HFFc6 (cell line): ENCODE measurements around the gene LRFN2. TPM values are rescaled to one million over a fixed set of nuclear protein-coding genes. Genes with fewer than 3 reads are reported as not detected.

ENCODE experiments used
- DNase-seq: peaks from one replicate; pipeline ENCODE4 v3.0.0-alpha.2; 2018
- H3K27ac Mint-ChIP-seq: 2 replicates; pipeline ENCODE4 v1.8.0; 2020; ENCODE audit warnings: mild to moderate bottlenecking, mixed read lengths
- H3K27me3 Mint-ChIP-seq: 2 replicates; pipeline ENCODE4 v1.8.0; 2021; ENCODE audit warnings: mild to moderate bottlenecking, moderate library complexity, mixed read lengths; ENCODE audit not compliant: insufficient read depth
- H3K36me3 Mint-ChIP-seq: 2 replicates; pipeline ENCODE4 v1.8.0; 2021; ENCODE audit warnings: low read depth, mixed read lengths
- H3K4me1 Mint-ChIP-seq: 2 replicates; pipeline ENCODE4 v1.8.0; 2020; ENCODE audit warnings: low read depth, mixed read lengths
- H3K4me3 Mint-ChIP-seq: 2 replicates; pipeline ENCODE4 v1.8.0; 2020; ENCODE audit warnings: mild to moderate bottlenecking, moderate library complexity, mixed read lengths
- H3K9me3 Mint-ChIP-seq: 2 replicates; pipeline ENCODE4 v1.8.0; 2020; ENCODE audit warnings: mild to moderate bottlenecking, mixed read lengths
- CTCF ChIP-seq: fragments of 200-600 bp; sonication (generic); IDR thresholded peaks from 2 replicates; pipeline ENCODE4 v1.5.0; 2021; ENCODE audit warnings: antibody characterized with exemption, mild to moderate bottlenecking
- total RNA-seq, 6 experiments: library from RNA; stranded (reverse); fragmentation: NEBNext Ultra II Directional; extraction: Animal tissue kit (Norgen Biotek cat#: 25700); gene quantifications; 2 replicates in 1 of 6; 3 replicates in 5 of 6; pipeline ENCODE4 v1.2.3, GENCODE V29; 2021

The LRFN2 gene
- total RNA-seq, 6 experiments from 2014 or later = not detected

GRCh38 chr6:40584741-40585140, 2.4 kb downstream of the LRFN2 start:
- DNase-seq = no peak
- Mint-ChIP-seq H3K27ac (no peak overlapping the region), H3K9me3 (no peaks in the 10 kb centered on the region), H3K4me1 (no peaks in the 10 kb centered on the region), H3K27me3 (peaks cover 22% of the 10 kb centered on the region), H3K4me3 (no peak overlapping the region), H3K36me3 (no peaks in the 10 kb centered on the region)
- TF ChIP-seq CTCF = no peak

- TF ChIP-seq CTCF = no peak
- DNase-seq = no peak
- Mint-ChIP-seq H3K4me3 (no peak overlapping the region), H3K27me3 (peaks cover 20% of the 10 kb centered on the region), H3K27ac (no peak overlapping the region), H3K36me3 (no peaks in the 10 kb centered on the region), H3K9me3 (no peaks in the 10 kb centered on the region), H3K4me1 (no peaks in the 10 kb centered on the region)
These were observed 3.5 kb downstream of the LRFN2 start for GRCh38 chr6:40583709-40584108.

GRCh38 chr6:40582892-40583291, 4.3 kb downstream of the LRFN2 start:
- no peak for DNase-seq
- Mint-ChIP-seq H3K27ac (no peak overlapping the region), H3K27me3 (peaks cover 16% of the 10 kb centered on the region), H3K36me3 (no peaks in the 10 kb centered on the region), H3K9me3 (no peaks in the 10 kb centered on the region), H3K4me1 (no peaks in the 10 kb centered on the region), H3K4me3 (no peak overlapping the region)
- TF ChIP-seq CTCF = peak; percentile 15; the same call in 1 of the 2 replicates

GRCh38 chr6:40579101-40579500, 8.1 kb downstream of the LRFN2 start:
- peaks cover 2% of the 10 kb centered on the region; the same call in 1 of the 2 replicates for H3K27me3 Mint-ChIP-seq
- no peaks in the 10 kb centered on the region for H3K4me1 Mint-ChIP-seq
- H3K36me3 Mint-ChIP-seq = no peaks in the 10 kb centered on the region
- no peak overlapping the region for H3K27ac Mint-ChIP-seq
- H3K4me3 Mint-ChIP-seq = no peak overlapping the region
- no peak for DNase-seq
- TF ChIP-seq CTCF = no peak
- H3K9me3 Mint-ChIP-seq = no peaks in the 10 kb centered on the region

GRCh38 chr6:40577672-40578071, 9.5 kb downstream of the LRFN2 start:
- H3K4me3 Mint-ChIP-seq = no peak overlapping the region
- DNase-seq = no peak
- H3K27me3 Mint-ChIP-seq = no peaks in the 10 kb centered on the region; the same call in 1 of the 2 replicates
- H3K27ac Mint-ChIP-seq = no peak overlapping the region
- no peaks in the 10 kb centered on the region for H3K9me3 Mint-ChIP-seq
- no peaks in the 10 kb centered on the region for H3K36me3 Mint-ChIP-seq
- peak; percentile 52 for TF ChIP-seq CTCF
- H3K4me1 Mint-ChIP-seq = no peaks in the 10 kb centered on the region

GRCh38 chr6:40573221-40573620, 13.9 kb downstream of the LRFN2 start:
- no peak for DNase-seq
- H3K36me3 Mint-ChIP-seq = no peaks in the 10 kb centered on the region
- TF ChIP-seq CTCF = no peak
- H3K27me3 Mint-ChIP-seq = peaks cover 2% of the 10 kb centered on the region; the same call in 1 of the 2 replicates
- H3K27ac Mint-ChIP-seq = no peak overlapping the region
- H3K9me3 Mint-ChIP-seq = no peaks in the 10 kb centered on the region
- no peak overlapping the region for H3K4me3 Mint-ChIP-seq
- no peaks in the 10 kb centered on the region for H3K4me1 Mint-ChIP-seq
